HEK293 (cell line): ENCODE results near the gene RPS26.
A peak's percentile ranks its signal among the peaks of the same experiment; 100 is the strongest.

Experiments used
- ATF2 ChIP-seq: fragments of 450-650 bp; formaldehyde crosslinking; IDR thresholded peaks from 2 replicates; pipeline ENCODE4 v1.5.1; 2016; ENCODE audit warnings: missing biosample characterization, missing genetic modification characterization, low read depth
- ELK4 ChIP-seq: IDR thresholded peaks from 2 replicates; pipeline ENCODE4 v1.6.1; 2011; ENCODE audit warnings: mild to moderate bottlenecking, low read depth, low read length, borderline replicate concordance
- GLIS1 ChIP-seq: fragments of 450-650 bp; formaldehyde crosslinking; IDR thresholded peaks from 2 replicates; pipeline ENCODE4 v1.5.1; 2016; ENCODE audit warnings: missing biosample characterization, missing genetic modification characterization
- IKZF3 ChIP-seq: fragments of 450-650 bp; IDR thresholded peaks from 2 replicates; pipeline ENCODE4 v1.5.0; 2018; ENCODE audit warnings: missing biosample characterization, mild to moderate bottlenecking, missing genetic modification characterization, moderate library complexity
- KLF10 ChIP-seq: fragments of 450-650 bp; IDR thresholded peaks from 2 replicates; pipeline ENCODE4 v1.5.1; 2018; ENCODE audit warnings: missing biosample characterization, mild to moderate bottlenecking, missing genetic modification characterization
- KLF9 ChIP-seq: fragments of 450-650 bp; formaldehyde crosslinking; IDR thresholded peaks from 2 replicates; pipeline ENCODE4 v1.5.1; 2016; ENCODE audit warnings: missing biosample characterization, missing genetic modification characterization, low read depth
- OSR2 ChIP-seq: fragments of 450-650 bp; formaldehyde crosslinking; IDR thresholded peaks from 2 replicates; pipeline ENCODE4 v1.5.1; 2016; ENCODE audit warnings: missing biosample characterization, missing genetic modification characterization
- PRDM4 ChIP-seq: fragments of 450-650 bp; formaldehyde crosslinking; IDR thresholded peaks from 2 replicates; pipeline ENCODE4 v1.5.1; 2017; ENCODE audit warnings: missing biosample characterization, missing genetic modification characterization
- SETDB1 ChIP-seq: IDR thresholded peaks from one replicate; pipeline ENCODE4 v1.6.1; 2017; ENCODE audit warnings: mild to moderate bottlenecking, low read length, moderate library complexity, mixed read lengths; ENCODE audit not compliant: insufficient read length
- SP7 ChIP-seq: fragments of 450-650 bp; formaldehyde crosslinking; IDR thresholded peaks from 2 replicates; pipeline ENCODE4 v1.5.1; 2016; ENCODE audit warnings: missing biosample characterization, missing genetic modification characterization
- ZBTB20 ChIP-seq: fragments of 450-650 bp; formaldehyde crosslinking; IDR thresholded peaks from 2 replicates; pipeline ENCODE4 v1.5.1; 2016; ENCODE audit warnings: missing biosample characterization, missing genetic modification characterization
- ZNF146 ChIP-seq: fragments of 450-650 bp; formaldehyde crosslinking; IDR thresholded peaks from 2 replicates; pipeline ENCODE4 v1.5.1; 2016; ENCODE audit warnings: missing biosample characterization, missing genetic modification characterization
- ZNF148 ChIP-seq: fragments of 450-650 bp; formaldehyde crosslinking; IDR thresholded peaks from 2 replicates; pipeline ENCODE4 v1.5.0; 2017; ENCODE audit warnings: missing biosample characterization, missing genetic modification characterization, borderline replicate concordance
- ZNF18 ChIP-seq: fragments of 450-650 bp; formaldehyde crosslinking; IDR thresholded peaks from 2 replicates; pipeline ENCODE4 v1.5.1; 2016; ENCODE audit warnings: missing biosample characterization, missing genetic modification characterization
- ZNF2 ChIP-seq: fragments of 450-650 bp; formaldehyde crosslinking; IDR thresholded peaks from 2 replicates; pipeline ENCODE4 v1.5.1; 2016; ENCODE audit warnings: missing biosample characterization, missing genetic modification characterization
- ZNF518A ChIP-seq: fragments of 450-650 bp; formaldehyde crosslinking; conservative IDR thresholded peaks from 2 replicates; pipeline ENCODE4 v1.5.1; 2016; ENCODE audit warnings: low read depth, missing biosample characterization, missing genetic modification characterization
- ZNF558 ChIP-seq: fragments of 450-650 bp; formaldehyde crosslinking; IDR thresholded peaks from 2 replicates; pipeline ENCODE4 v1.5.1; 2016; ENCODE audit warnings: missing biosample characterization, missing genetic modification characterization
- ZNF600 ChIP-seq: fragments of 450-650 bp; formaldehyde crosslinking; IDR thresholded peaks from 2 replicates; pipeline ENCODE4 v1.5.1; 2016; ENCODE audit warnings: missing biosample characterization, missing genetic modification characterization
- ZNF626 ChIP-seq: fragments of 450-650 bp; sonication (Bioruptor Pico); formaldehyde crosslinking; IDR thresholded peaks from 2 replicates; pipeline ENCODE4 v1.5.1; 2018; ENCODE audit warnings: missing biosample characterization, missing genetic modification characterization, inconsistent platforms
- ZNF660 ChIP-seq: fragments of 450-650 bp; IDR thresholded peaks from 2 replicates; pipeline ENCODE4 v1.5.1; 2018; ENCODE audit warnings: missing biosample characterization, mild to moderate bottlenecking, missing genetic modification characterization
- ZNF664 ChIP-seq: fragments of 450-650 bp; formaldehyde crosslinking; IDR thresholded peaks from 2 replicates; pipeline ENCODE4 v1.5.1; 2016; ENCODE audit warnings: missing biosample characterization, missing genetic modification characterization
- ZNF692 ChIP-seq: fragments of 450-650 bp; formaldehyde crosslinking; IDR thresholded peaks from 2 replicates; pipeline ENCODE4 v1.5.1; 2016; ENCODE audit warnings: missing biosample characterization, missing genetic modification characterization

RPS26 gene

GRCh38 chr12:56078931-56079722 lies 37.4 kb downstream of the RPS26 start (continued):
- 0 out of 2 replicates have a peak, but pooled peaks have one; percentile 13 for TF ChIP-seq ZNF518A (tag by site-specific recombination)
- no peak for TF ChIP-seq OSR2 (tag by site-specific recombination)
- peak; percentile 83 for TF ChIP-seq SP7 (tag by site-specific recombination)
- no peak for TF ChIP-seq ZNF18 (tag by site-specific recombination)
- TF ChIP-seq GLIS1 = peak; percentile 74
- no peak for TF ChIP-seq ZNF558 (tag by site-specific recombination)
- 0 out of 2 replicates have a peak, but pooled peaks have one; percentile 46 for TF ChIP-seq ZNF660
- TF ChIP-seq ATF2 (tag by site-specific recombination) = no peak
- peak; percentile 79 for TF ChIP-seq IKZF3 (tag by site-specific recombination)
- TF ChIP-seq ZNF692 (tag by site-specific recombination) = peak; percentile 78
- no peak for TF ChIP-seq KLF10 (tag by site-specific recombination)
- TF ChIP-seq ELK4 = no peak
- no peak for TF ChIP-seq ZNF664
- peak; percentile 36; the same call in 1 of the 2 replicates for TF ChIP-seq ZBTB20 (tag by site-specific recombination)
- TF ChIP-seq ZNF600 = peak; percentile 98
- peak; percentile 88 for TF ChIP-seq ZNF2 (tag by site-specific recombination)
- peak; percentile 32 for TF ChIP-seq KLF9
- TF ChIP-seq ZNF146 = no peak
- no peak for TF ChIP-seq SETDB1
- no peak for TF ChIP-seq PRDM4 (tag by site-specific recombination)
- TF ChIP-seq ZNF626 (tag by site-specific recombination) = no peak
- TF ChIP-seq ZNF148 (tag by site-specific recombination) = no peak
